IMR-90 (cell line): ENCODE data around the gene CCNK. TPM values are rescaled to one million over a fixed set of nuclear protein-coding genes. Genes with fewer than 3 reads are reported as not detected.

Source experiments
- ATAC-seq: fragments of 200-7000 bp; cut with Tn5 transposase; 2 replicates; pipeline ENCODE4 v1.9.1; 2020; ENCODE audit warnings: low read depth, mild to moderate bottlenecking, moderate library complexity
- BruUV-seq: library from RNA; stranded (reverse); fragments of 400-500 nt; replicated peaks from 2 replicates; lab custom pipeline; 2021; lab: Mats Ljungman, UMichigan
- CTCF ChIA-PET: fragments of 300-600 bp; formaldehyde crosslinking; extraction: SDS; loops from one replicate; lab custom pipeline; 2021; ENCODE audit warnings: antibody characterized with exemption; lab: Yijun Ruan, JAX
- POLR2A ChIA-PET: fragments of 300-600 bp; sonication (Branson Sonifier 250); formaldehyde crosslinking; loops from one replicate; lab custom pipeline; 2022; ENCODE audit warnings: antibody characterized with exemption; ENCODE audit not compliant: unreplicated experiment; lab: Charles Lee
- DNase-seq: peaks from one replicate; pipeline ENCODE4 v3.0.0; 2013
- H2AFZ ChIP-seq: replicated peaks from 2 replicates; pipeline ENCODE3; 2013; ENCODE audit warnings: low read length, mild to moderate bottlenecking; ENCODE audit not compliant: poor library complexity
- H2AK5ac ChIP-seq: 2 replicates; pipeline ENCODE4 v1.6.1; 2013; ENCODE audit warnings: low read depth, low read length, inconsistent platforms
- H2AK9ac ChIP-seq: replicated peaks from 2 replicates; pipeline ENCODE3; 2013; ENCODE audit warnings: mild to moderate bottlenecking, low read depth, low read length, moderate library complexity; ENCODE audit not compliant: poor library complexity
- H2BK120ac ChIP-seq: 2 replicates; pipeline ENCODE4 v1.6.1; 2013; ENCODE audit warnings: low read depth, low read length, inconsistent platforms
- H2BK15ac ChIP-seq: 3 replicates; pipeline ENCODE4 v1.6.1; 2013; ENCODE audit warnings: low read depth, low read length, inconsistent platforms
- H2BK20ac ChIP-seq: 2 replicates; pipeline ENCODE4 v1.6.1; 2013; ENCODE audit warnings: low read depth, mild to moderate bottlenecking, inconsistent platforms, low read length, moderate library complexity
- H2BK5ac ChIP-seq: 2 replicates; pipeline ENCODE4 v1.6.1; 2013; ENCODE audit warnings: mild to moderate bottlenecking, low read depth, low read length, inconsistent platforms; ENCODE audit not compliant: poor library complexity, severe bottlenecking
- H3K14ac ChIP-seq: replicated peaks from 2 replicates; pipeline ENCODE4 v1.6.1; 2013; ENCODE audit warnings: low read depth, low read length, inconsistent platforms
- H3K18ac ChIP-seq: 2 replicates; pipeline ENCODE4 v1.6.1; 2013; ENCODE audit warnings: low read depth, low read length, control low read depth
- H3K23ac ChIP-seq: 2 replicates; pipeline ENCODE4 v1.6.1; 2013; ENCODE audit warnings: low read depth, low read length, inconsistent platforms
- H3K27ac ChIP-seq: 2 replicates; pipeline ENCODE4 v1.5.1; 2013; ENCODE audit warnings: mild to moderate bottlenecking, control low read depth, low read length; ENCODE audit not compliant: insufficient read depth
- H3K27me3 ChIP-seq: 2 replicates; pipeline ENCODE4 v1.6.1; 2013; ENCODE audit warnings: low read length; ENCODE audit not compliant: control insufficient read depth, insufficient read depth
- H3K36me3 ChIP-seq: 2 replicates; pipeline ENCODE4 v1.6.1; 2013; ENCODE audit warnings: low read length, mixed read lengths; ENCODE audit not compliant: control insufficient read depth, insufficient read depth
- H3K4ac ChIP-seq: 2 replicates; pipeline ENCODE4 v1.6.1; 2013; ENCODE audit warnings: low read depth, low read length, inconsistent platforms
- H3K4me1 ChIP-seq: 2 replicates; pipeline ENCODE4 v1.6.1; 2013; ENCODE audit warnings: low read length, mixed read lengths; ENCODE audit not compliant: control insufficient read depth, insufficient read depth
- H3K4me2 ChIP-seq: 2 replicates; pipeline ENCODE4 v1.6.1; 2013; ENCODE audit warnings: low read depth, mild to moderate bottlenecking, control low read depth, low read length, moderate library complexity
- H3K4me3 ChIP-seq: 2 replicates; pipeline ENCODE4 v1.5.1; 2013; ENCODE audit warnings: low read depth, mild to moderate bottlenecking, control low read depth, low read length, moderate library complexity; ENCODE audit not compliant: insufficient read depth
- H3K56ac ChIP-seq: 2 replicates; pipeline ENCODE4 v1.6.1; 2013; ENCODE audit warnings: low read length, inconsistent platforms; ENCODE audit not compliant: insufficient read depth; ENCODE audit errors: extremely low read depth
- H3K79me1 ChIP-seq, 2 experiments: 2 replicates each; pipeline ENCODE4 v1.6.1; 2013; ENCODE audit warnings: low read length in 2 of 2, inconsistent platforms in 1 of 2, low read depth in 1 of 2
- H3K9ac ChIP-seq: 2 replicates; pipeline ENCODE4 v1.6.1; 2013; ENCODE audit warnings: low read depth, low read length, control low read depth
- H3K9me1 ChIP-seq: 2 replicates; pipeline ENCODE4 v1.6.1; 2013; ENCODE audit warnings: low read length, inconsistent platforms; ENCODE audit not compliant: insufficient read depth
- H3K9me3 ChIP-seq: 2 replicates; pipeline ENCODE4 v1.6.1; 2013; ENCODE audit warnings: low read length; ENCODE audit not compliant: control insufficient read depth, insufficient read depth
- H4K20me1 ChIP-seq: 2 replicates; pipeline ENCODE4 v1.6.1; 2013; ENCODE audit warnings: low read length, inconsistent platforms; ENCODE audit not compliant: insufficient read depth
- H4K5ac ChIP-seq: 2 replicates; pipeline ENCODE4 v1.6.1; 2013; ENCODE audit warnings: mild to moderate bottlenecking, low read depth, low read length, control low read depth
- H4K8ac ChIP-seq, 2 experiments: 2 replicates each; pipeline ENCODE4 v1.6.1; 2013; ENCODE audit warnings: low read depth in 2 of 2, low read length in 2 of 2, control low read depth in 1 of 2, inconsistent platforms in 1 of 2
- H4K91ac ChIP-seq: 2 replicates; pipeline ENCODE4 v1.6.1; 2013; ENCODE audit warnings: low read depth, low read length, inconsistent platforms; ENCODE audit not compliant: insufficient read depth
- CEBPB ChIP-seq: IDR thresholded peaks from 2 replicates; pipeline ENCODE4 v1.6.1; 2012; ENCODE audit warnings: low read depth, low read length, improper control_type of control experiment
- CHD1 ChIP-seq: IDR thresholded peaks from 2 replicates; pipeline ENCODE4 v1.6.1; 2012; ENCODE audit warnings: low read depth, low read length, improper control_type of control experiment
- FOS ChIP-seq: fragments of 150-350 bp; IDR thresholded peaks from 2 replicates; pipeline ENCODE4 v1.6.1; 2016; ENCODE audit warnings: low read depth, low read length
- MAFK ChIP-seq: IDR thresholded peaks from 2 replicates; pipeline ENCODE4 v1.6.1; 2012; ENCODE audit warnings: low read depth, low read length, improper control_type of control experiment
- MAZ ChIP-seq: IDR thresholded peaks from 2 replicates; pipeline ENCODE4 v1.6.1; 2012; ENCODE audit warnings: low read depth, mild to moderate bottlenecking, low read length, improper control_type of control experiment, moderate library complexity, borderline replicate concordance
- MXI1 ChIP-seq: IDR thresholded peaks from 2 replicates; pipeline ENCODE4 v1.6.1; 2012; ENCODE audit warnings: low read depth, mild to moderate bottlenecking, low read length, moderate library complexity, borderline replicate concordance
- RAD21 ChIP-seq: IDR thresholded peaks from 2 replicates; pipeline ENCODE4 v1.6.1; 2012; ENCODE audit warnings: low read length, improper control_type of control experiment
- RCOR1 ChIP-seq: IDR thresholded peaks from 2 replicates; pipeline ENCODE4 v1.6.1; 2012; ENCODE audit warnings: mild to moderate bottlenecking, low read length, improper control_type of control experiment; ENCODE audit not compliant: insufficient replicate concordance
- RFX5 ChIP-seq: IDR thresholded peaks from 2 replicates; pipeline ENCODE4 v1.8.0; 2012; ENCODE audit warnings: low read depth, mild to moderate bottlenecking, low read length, moderate library complexity
- SMC3 ChIP-seq: fragments of 150-350 bp; IDR thresholded peaks from 2 replicates; pipeline ENCODE4 v1.6.1; 2016; ENCODE audit warnings: low read depth, mild to moderate bottlenecking, antibody characterized with exemption, low read length, moderate library complexity
- USF2 ChIP-seq: fragments of 150-350 bp; IDR thresholded peaks from 2 replicates; pipeline ENCODE4 v1.6.1; 2017; ENCODE audit warnings: mild to moderate bottlenecking, antibody characterized with exemption, low read length, low read depth
- WGBS, 2 experiments: methylation state at CpG; one replicate each; pipeline versions ENCODE4 v1.1.5 to v1.1.7; 2013; ENCODE audit warnings: missing lambda C conversion rate in 2 of 2; ENCODE audit not compliant: insufficient read length in 1 of 2; ENCODE audit errors: extremely low coverage in 2 of 2; 5-methylcytosine and 5-hydroxymethylcytosine counted together
- dilution Hi-C: fragments of 300-500 bp; cut with HindIII; formaldehyde crosslinking; loops from one replicate; pipeline ENCODE4 v1.14.3; 2018; ENCODE audit warnings: low sequenced_read_pairs; ENCODE audit not compliant: unreplicated experiment
- in situ Hi-C: fragments of 300-500 bp; cut with MboI; formaldehyde crosslinking; loops from 3 replicates; pipeline ENCODE4 v1.14.3; 2019; ENCODE audit warnings: low sequenced_read_pairs, inconsistent platforms, mixed read lengths
- intact Hi-C: fragments of 100-400 bp; cut with micrococcal nuclease; formaldehyde crosslinking; loops from 2 replicates; pipeline ENCODE4 v1.10.0; 2022
- polyA plus RNA-seq, 3 experiments: library from polyadenylated mRNA; depleted of rRNA; stranded (reverse); fragments of >200 nt; gene quantifications; 2 replicates each; pipeline ENCODE4 v1.2.3, GENCODE V29; 2012; ENCODE audit warnings: low replicate concordance in 1 of 3
- total RNA-seq: library from RNA; depleted of rRNA; stranded (reverse); fragments of >200 nt; gene quantifications from 2 replicates; pipeline ENCODE4 v1.2.3, GENCODE V29; 2012
- TF ChIP-seq, protein P1 (sequence below): fragments of 150-350 bp; IDR thresholded peaks from 2 replicates; pipeline ENCODE4 v1.6.1; 2016; ENCODE audit warnings: low read depth, mild to moderate bottlenecking, low read length, moderate library complexity, borderline replicate concordance
- TF ChIP-seq, protein P2 (sequence below): conservative IDR thresholded peaks from 2 replicates; pipeline ENCODE4 v1.5.1; 2012; ENCODE audit warnings: mild to moderate bottlenecking, low read depth, low read length, improper control_type of control experiment

CCNK gene
- total and polyA plus RNA-seq, 2 of the 4 experiments (the other 2 are of a cell fraction): 18.8 to 38.3 TPM

GRCh38 chr14:99465288-99465687, 15.9 kb upstream of the CCNK start:
- CTCF ChIA-PET: interaction anchor here (0.8 kb wide), 1 partner anchor 77 kb away, joined by 4 read pairs; no protein-coding TSS in a partner anchor
- H2AK5ac ChIP-seq: no peak overlapping the region
- H4K20me1 ChIP-seq: peaks cover 34% of the 10 kb centered on the region
- no peak overlapping the region for H3K14ac ChIP-seq
- peaks cover 19% of the 10 kb centered on the region for H3K36me3 ChIP-seq
- WGBS, 2 experiments: 93% methylated on average over 7 of the region's 9 CpGs; no CpG with 5 or more reads in 1 of the 2 experiments
- H2BK20ac ChIP-seq: no peak overlapping the region
- no TSS peak for BruUV-seq
- no peak overlapping the region for H3K4me2 ChIP-seq
- peaks cover 19 to 61% of the 10 kb centered on the region in 2 experiments for H3K79me1 ChIP-seq
- no peak overlapping the region for H3K4ac ChIP-seq
- no peak overlapping the region for H3K23ac ChIP-seq
- no peak overlapping the region for H2AK9ac ChIP-seq
- H3K9me3 ChIP-seq: no peaks in the 10 kb centered on the region
- no peak overlapping the region for H2AFZ ChIP-seq
- H2BK120ac ChIP-seq: no peak overlapping the region
- no peaks in the 10 kb centered on the region; the same call in 1 of the 2 replicates for H3K4me1 ChIP-seq
- H4K8ac ChIP-seq: no peak overlapping the region
- POLR2A ChIA-PET: no interaction called here
- H3K9me1 ChIP-seq: peaks cover 15% of the 10 kb centered on the region; the same call in 1 of the 2 replicates
- no peaks in the 10 kb centered on the region for H3K27me3 ChIP-seq
- intact Hi-C loops: no loop called here
- H3K27ac ChIP-seq: no peak overlapping the region
- DNase-seq (no peak), ATAC-seq (no peak)
- H4K91ac ChIP-seq: no peak overlapping the region
- no peak overlapping the region for H3K18ac ChIP-seq
- no peak overlapping the region for H2BK5ac ChIP-seq
- H3K56ac ChIP-seq: no peak overlapping the region
- TF ChIP-seq CEBPB (no peak), RCOR1 (no peak), MAZ (no peak), RFX5 (no peak), CHD1 (no peak), FOS (no peak), MAFK (no peak), RAD21 (no peak), USF2 (no peak), SMC3 (no peak), MXI1 (no peak)
- TF ChIP-seq, protein P1, sequence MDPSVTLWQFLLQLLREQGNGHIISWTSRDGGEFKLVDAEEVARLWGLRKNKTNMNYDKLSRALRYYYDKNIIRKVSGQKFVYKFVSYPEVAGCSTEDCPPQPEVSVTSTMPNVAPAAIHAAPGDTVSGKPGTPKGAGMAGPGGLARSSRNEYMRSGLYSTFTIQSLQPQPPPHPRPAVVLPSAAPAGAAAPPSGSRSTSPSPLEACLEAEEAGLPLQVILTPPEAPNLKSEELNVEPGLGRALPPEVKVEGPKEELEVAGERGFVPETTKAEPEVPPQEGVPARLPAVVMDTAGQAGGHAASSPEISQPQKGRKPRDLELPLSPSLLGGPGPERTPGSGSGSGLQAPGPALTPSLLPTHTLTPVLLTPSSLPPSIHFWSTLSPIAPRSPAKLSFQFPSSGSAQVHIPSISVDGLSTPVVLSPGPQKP: no peak
- TF ChIP-seq, protein P2, sequence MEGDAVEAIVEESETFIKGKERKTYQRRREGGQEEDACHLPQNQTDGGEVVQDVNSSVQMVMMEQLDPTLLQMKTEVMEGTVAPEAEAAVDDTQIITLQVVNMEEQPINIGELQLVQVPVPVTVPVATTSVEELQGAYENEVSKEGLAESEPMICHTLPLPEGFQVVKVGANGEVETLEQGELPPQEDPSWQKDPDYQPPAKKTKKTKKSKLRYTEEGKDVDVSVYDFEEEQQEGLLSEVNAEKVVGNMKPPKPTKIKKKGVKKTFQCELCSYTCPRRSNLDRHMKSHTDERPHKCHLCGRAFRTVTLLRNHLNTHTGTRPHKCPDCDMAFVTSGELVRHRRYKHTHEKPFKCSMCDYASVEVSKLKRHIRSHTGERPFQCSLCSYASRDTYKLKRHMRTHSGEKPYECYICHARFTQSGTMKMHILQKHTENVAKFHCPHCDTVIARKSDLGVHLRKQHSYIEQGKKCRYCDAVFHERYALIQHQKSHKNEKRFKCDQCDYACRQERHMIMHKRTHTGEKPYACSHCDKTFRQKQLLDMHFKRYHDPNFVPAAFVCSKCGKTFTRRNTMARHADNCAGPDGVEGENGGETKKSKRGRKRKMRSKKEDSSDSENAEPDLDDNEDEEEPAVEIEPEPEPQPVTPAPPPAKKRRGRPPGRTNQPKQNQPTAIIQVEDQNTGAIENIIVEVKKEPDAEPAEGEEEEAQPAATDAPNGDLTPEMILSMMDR: no peak
- no peak overlapping the region for H3K9ac ChIP-seq
- no peak overlapping the region for H4K5ac ChIP-seq
- H2BK15ac ChIP-seq: no peak overlapping the region
- dilution Hi-C loops: no loop called here
- no peak overlapping the region for H3K4me3 ChIP-seq
- in situ Hi-C loops: no loop called here
